Right atrium auricular region (tissue), 2 donors: ENCODE measurements around the gene RYR3. TPM values are rescaled to one million over a fixed set of nuclear protein-coding genes. Genes with fewer than 3 reads are reported as not detected.

ENCODE experiments used
- DNase-seq: peaks from one replicate; pipeline ENCODE4 v3.0.0-alpha.2; 2019; ENCODE audit warnings: low spot score
- H3K27ac ChIP-seq, 2 donors: fragments of 200-600 bp; sonication (generic); 1 replicate in 1 of 2; 2 replicates in 1 of 2; pipeline ENCODE4 v1.5.1; 2016 to 2019
- H3K27me3 ChIP-seq, 2 donors: fragments of 200-600 bp; sonication (generic); one replicate each; pipeline versions ENCODE4 v1.5.1 to v1.6.0; 2017 to 2019
- H3K36me3 ChIP-seq: fragments of 200-600 bp; sonication (generic); one replicate; pipeline ENCODE4 v1.5.1; 2016
- H3K4me1 ChIP-seq, 2 donors: fragments of 200-600 bp; sonication (generic); one replicate each; pipeline versions ENCODE4 v1.5.1 to v1.6.0; 2017 to 2019
- H3K4me3 ChIP-seq, 2 donors: fragments of 200-600 bp; sonication (generic); 1 replicate in 1 of 2; 2 replicates in 1 of 2; pipeline ENCODE4 v1.5.1; 2017 to 2019; ENCODE audit warnings: mild to moderate bottlenecking in 1 of 2, moderate library complexity in 1 of 2
- H3K9me3 ChIP-seq, 2 donors: fragments of 200-600 bp; sonication (generic); one replicate each; pipeline ENCODE4 v1.5.1; 2019
- CTCF ChIP-seq, 2 donors: fragments of 200-600 bp; sonication (generic); IDR thresholded peaks; one replicate each; pipeline ENCODE4 v1.5.1; 2019; ENCODE audit warnings: antibody characterized with exemption in 2 of 2
- total RNA-seq, 2 donors: library from RNA; depleted of rRNA; stranded (reverse); fragments of >200 nt; gene quantifications; one replicate each; pipeline ENCODE4 v1.1.0, GENCODE V29; 2016

RYR3 gene
- total RNA-seq, 2 donors from 2014 or later = 0.08 to 0.11 TPM

GRCh38 chr15:33524274-33524673 lies 213.5 kb downstream of the RYR3 start:
- Histone ChIP-seq H3K27ac (no peak overlapping the region), H3K36me3 (no peaks in the 10 kb centered on the region), H3K4me1 (no peaks in the 10 kb centered on the region), H3K27me3 (peaks cover 0 to 2% of the 10 kb centered on the region in 2 donors), H3K9me3 (no peaks in the 10 kb centered on the region), H3K4me3 (no peak overlapping the region)
- TF ChIP-seq CTCF (IDR thresholded peaks at IDR 0.05) = no peak
- DNase-seq = no peak

GRCh38 chr15:33526532-33526931 lies 215.8 kb downstream of the RYR3 start:
- H3K4me3 ChIP-seq = no peak overlapping the region
- no peaks in the 10 kb centered on the region for H3K9me3 ChIP-seq
- no peaks in the 10 kb centered on the region for H3K27me3 ChIP-seq
- no peaks in the 10 kb centered on the region for H3K4me1 ChIP-seq
- no peak overlapping the region for H3K27ac ChIP-seq
- DNase-seq = no peak
- TF ChIP-seq CTCF (IDR thresholded peaks at IDR 0.05) = no peak
- no peaks in the 10 kb centered on the region for H3K36me3 ChIP-seq

GRCh38 chr15:33533197-33533596 lies 222.4 kb downstream of the RYR3 start:
- TF ChIP-seq CTCF (IDR thresholded peaks at IDR 0.05) = no peak
- Histone ChIP-seq H3K4me1 (no peaks in the 10 kb centered on the region), H3K9me3 (no peaks in the 10 kb centered on the region), H3K4me3 (no peak overlapping the region), H3K27ac (no peak overlapping the region), H3K27me3 (no peaks in the 10 kb centered on the region), H3K36me3 (no peaks in the 10 kb centered on the region)
- DNase-seq = no peak

- TF ChIP-seq CTCF (IDR thresholded peaks at IDR 0.05) = no peak
- Histone ChIP-seq H3K27ac (no peak overlapping the region), H3K27me3 (no peaks in the 10 kb centered on the region), H3K4me3 (no peak overlapping the region), H3K4me1 (no peaks in the 10 kb centered on the region), H3K9me3 (no peaks in the 10 kb centered on the region), H3K36me3 (no peaks in the 10 kb centered on the region)
- no peak for DNase-seq
These were observed 223.9 kb downstream of the RYR3 start for GRCh38 chr15:33534642-33535041.

- H3K27me3 ChIP-seq = no peaks in the 10 kb centered on the region
- no peaks in the 10 kb centered on the region for H3K9me3 ChIP-seq
- DNase-seq = no peak
- H3K4me1 ChIP-seq = no peaks in the 10 kb centered on the region
- H3K36me3 ChIP-seq = no peaks in the 10 kb centered on the region
- H3K4me3 ChIP-seq = no peak overlapping the region
- TF ChIP-seq CTCF (IDR thresholded peaks at IDR 0.05) = no peak
- no peak overlapping the region for H3K27ac ChIP-seq
These were observed 224.4 kb downstream of the RYR3 start for GRCh38 chr15:33535135-33535534.

GRCh38 chr15:33539825-33540573 lies 229.2 kb downstream of the RYR3 start:
- Histone ChIP-seq H3K4me1 (no peaks in the 10 kb centered on the region), H3K4me3 (no peak overlapping the region), H3K27ac (no peak overlapping the region), H3K27me3 (no peaks in the 10 kb centered on the region), H3K9me3 (no peaks in the 10 kb centered on the region), H3K36me3 (no peaks in the 10 kb centered on the region)
- no peak for TF ChIP-seq CTCF (IDR thresholded peaks at IDR 0.05)
- no peak for DNase-seq
